ENCODE measurements around the gene FBXO31. TPM values are rescaled to one million over a fixed set of nuclear protein-coding genes. Genes with fewer than 3 reads are reported as not detected.

The FBXO31 gene
- total RNA-seq, 6 experiments from 2014 or later = 23.0 to 30.0 (median 25.1) TPM

Other genes with a start within 250 kb of the FBXO31 start
- gene C16orf95, start 66.4 kb downstream of the FBXO31 start, total RNA-seq (2021; fragmentation: NEBNext Ultra II Directional; extraction: Animal tissue kit (Norgen Biotek cat#: 25700)) = 10 to 100 TPM in 5 of 6 experiments, 1 to 10 TPM in 1; 8.5 to 15.0 (median 11.7) TPM
- gene MAP1LC3B, start 8.6 kb upstream of the FBXO31 start, total RNA-seq (2021; fragmentation: NEBNext Ultra II Directional; extraction: Animal tissue kit (Norgen Biotek cat#: 25700)) = 100 to 1,000 TPM in 2 of 6 experiments, 10 to 100 TPM in 4; 81.3 to 112 (median 85.4) TPM
- gene ZCCHC14, start 109.2 kb upstream of the FBXO31 start, total RNA-seq (2021; fragmentation: NEBNext Ultra II Directional; extraction: Animal tissue kit (Norgen Biotek cat#: 25700)) = 10 to 100 TPM; 10.6 to 13.7 (median 13.3) TPM
- not detected for gene JPH3, start 218.7 kb upstream of the FBXO31 start, total RNA-seq (2021; fragmentation: NEBNext Ultra II Directional; extraction: Animal tissue kit (Norgen Biotek cat#: 25700))